Nephron progenitor cell (in vitro differentiated cells): Measurements from ENCODE around the gene ARHGEF11.

Source experiments
- DNase-seq: peaks from one replicate; pipeline ENCODE4 v3.0.0; 2021
- H3K27ac Mint-ChIP-seq: 2 replicates; pipeline ENCODE4 v1.8.0; 2021; ENCODE audit warnings: mild to moderate bottlenecking, moderate library complexity, mixed read lengths
- H3K27me3 Mint-ChIP-seq: 2 replicates; pipeline ENCODE4 v1.8.0; 2021; ENCODE audit warnings: mild to moderate bottlenecking, low read depth, mixed read lengths; ENCODE audit not compliant: poor library complexity
- H3K36me3 Mint-ChIP-seq: 2 replicates; pipeline ENCODE4 v1.8.0; 2021; ENCODE audit warnings: low read depth, mixed read lengths
- H3K4me1 Mint-ChIP-seq: 2 replicates; pipeline ENCODE4 v1.8.0; 2021; ENCODE audit warnings: mixed read lengths
- H3K4me3 Mint-ChIP-seq: 2 replicates; pipeline ENCODE4 v1.8.0; 2021; ENCODE audit warnings: mild to moderate bottlenecking, moderate library complexity, mixed read lengths
- H3K9me3 Mint-ChIP-seq: 2 replicates; pipeline ENCODE4 v1.8.0; 2021; ENCODE audit warnings: mild to moderate bottlenecking, moderate library complexity, mixed read lengths
- CTCF ChIP-seq: fragments of 200-600 bp; sonication (generic); IDR thresholded peaks from 2 replicates; pipeline ENCODE4 v1.5.0; 2021; ENCODE audit warnings: antibody characterized with exemption

ARHGEF11 gene

DNA sequence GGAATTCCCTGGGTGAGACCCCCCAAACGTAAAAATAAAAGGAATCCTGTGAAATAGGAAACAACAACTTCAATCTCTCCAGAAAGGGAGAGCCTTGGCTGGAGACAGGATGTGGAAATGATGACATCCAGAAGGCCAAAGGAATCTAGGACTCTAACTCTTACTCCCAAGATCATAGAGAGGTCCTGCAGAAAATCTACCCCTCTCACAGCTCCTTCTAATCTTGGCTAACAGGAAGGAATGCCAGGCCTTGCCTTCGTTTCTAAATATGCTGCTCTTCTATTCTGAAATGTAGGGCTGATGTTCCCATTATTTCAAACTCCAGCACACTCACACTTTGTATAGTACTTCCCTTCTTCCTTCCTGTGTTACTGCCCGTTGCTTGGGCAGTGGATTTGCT lies 40.7 kb downstream of the ARHGEF11 start:
- Mint-ChIP-seq H3K36me3 (no peaks in the 10 kb centered on the region), H3K27ac (peak overlapping the region; percentile 14), H3K4me3 (no peak overlapping the region), H3K27me3 (no peaks in the 10 kb centered on the region), H3K9me3 (no peaks in the 10 kb centered on the region), H3K4me1 (peaks cover 31% of the 10 kb centered on the region)
- DNase-seq, result no peak
- TF ChIP-seq CTCF, result no peak

- no peak for TF ChIP-seq CTCF
- Mint-ChIP-seq H3K4me1 (peaks cover 31% of the 10 kb centered on the region), H3K27ac (peak overlapping the region; percentile 82), H3K36me3 (no peaks in the 10 kb centered on the region), H3K4me3 (no peak overlapping the region), H3K27me3 (no peaks in the 10 kb centered on the region), H3K9me3 (no peaks in the 10 kb centered on the region)
- no peak for DNase-seq
These were observed 41.2 kb downstream of the ARHGEF11 start for GRCh38 chr1:157004327-157004726.

DNA sequence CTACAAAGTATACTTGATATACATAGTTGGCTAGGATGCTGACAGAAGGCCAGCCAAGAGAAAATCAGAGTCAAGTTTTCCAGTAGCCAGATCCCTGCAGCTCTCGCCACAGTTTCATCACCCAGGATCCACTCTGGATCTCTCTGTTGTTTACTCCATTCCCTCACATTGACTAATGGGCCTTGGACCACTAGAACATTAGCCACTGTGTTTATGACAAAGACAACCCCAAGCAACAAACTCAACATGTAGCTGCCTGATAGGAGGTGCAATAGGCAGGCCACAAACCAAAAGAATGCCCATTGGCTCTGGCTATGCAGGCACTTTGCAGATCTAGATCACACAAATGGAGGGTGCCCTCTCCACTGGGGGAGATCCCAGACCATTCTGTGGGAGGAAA lies 44.2 kb downstream of the ARHGEF11 start:
- TF ChIP-seq CTCF, result no peak
- no peaks in the 10 kb centered on the region for H3K9me3 Mint-ChIP-seq
- H3K27me3 Mint-ChIP-seq, result no peaks in the 10 kb centered on the region
- H3K4me3 Mint-ChIP-seq, result no peak overlapping the region
- DNase-seq, result no peak
- H3K36me3 Mint-ChIP-seq, result no peaks in the 10 kb centered on the region
- no peak overlapping the region for H3K27ac Mint-ChIP-seq
- peaks cover 35% of the 10 kb centered on the region for H3K4me1 Mint-ChIP-seq

DNA sequence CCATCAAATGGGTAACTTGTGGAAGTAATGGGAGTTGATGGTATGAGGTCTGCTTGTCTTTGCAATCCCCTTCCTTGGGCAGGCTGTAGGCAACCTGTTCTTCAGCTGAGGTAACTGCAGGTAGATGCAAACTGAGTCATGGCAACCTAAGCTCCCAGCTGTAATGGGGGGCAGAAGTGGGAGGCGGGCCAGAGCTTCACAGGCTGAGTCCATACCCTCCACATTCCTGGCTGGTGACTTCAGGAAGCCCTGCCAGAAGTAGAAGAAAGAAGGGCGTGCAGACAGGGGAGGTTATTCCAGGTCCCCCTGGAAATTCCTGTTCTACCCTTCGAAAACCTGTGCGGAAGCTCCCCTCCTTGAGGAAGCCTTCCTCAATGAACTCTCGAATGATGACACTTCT lies 44.9 kb downstream of the ARHGEF11 start:
- H3K4me3 Mint-ChIP-seq, result no peak overlapping the region
- no peak overlapping the region for H3K27ac Mint-ChIP-seq
- no peaks in the 10 kb centered on the region for H3K36me3 Mint-ChIP-seq
- H3K9me3 Mint-ChIP-seq, result no peaks in the 10 kb centered on the region
- H3K27me3 Mint-ChIP-seq, result no peaks in the 10 kb centered on the region
- no peak for TF ChIP-seq CTCF
- H3K4me1 Mint-ChIP-seq, result peaks cover 41% of the 10 kb centered on the region
- DNase-seq, result no peak

GRCh38 chr1:156999596-157000320 lies 45.8 kb downstream of the ARHGEF11 start:
- peaks cover 38% of the 10 kb centered on the region for H3K4me1 Mint-ChIP-seq
- no peak overlapping the region for H3K4me3 Mint-ChIP-seq
- TF ChIP-seq CTCF, result no peak
- H3K27me3 Mint-ChIP-seq, result no peaks in the 10 kb centered on the region
- no peak overlapping the region for H3K27ac Mint-ChIP-seq
- H3K36me3 Mint-ChIP-seq, result no peaks in the 10 kb centered on the region
- no peak for DNase-seq
- H3K9me3 Mint-ChIP-seq, result no peaks in the 10 kb centered on the region

DNA sequence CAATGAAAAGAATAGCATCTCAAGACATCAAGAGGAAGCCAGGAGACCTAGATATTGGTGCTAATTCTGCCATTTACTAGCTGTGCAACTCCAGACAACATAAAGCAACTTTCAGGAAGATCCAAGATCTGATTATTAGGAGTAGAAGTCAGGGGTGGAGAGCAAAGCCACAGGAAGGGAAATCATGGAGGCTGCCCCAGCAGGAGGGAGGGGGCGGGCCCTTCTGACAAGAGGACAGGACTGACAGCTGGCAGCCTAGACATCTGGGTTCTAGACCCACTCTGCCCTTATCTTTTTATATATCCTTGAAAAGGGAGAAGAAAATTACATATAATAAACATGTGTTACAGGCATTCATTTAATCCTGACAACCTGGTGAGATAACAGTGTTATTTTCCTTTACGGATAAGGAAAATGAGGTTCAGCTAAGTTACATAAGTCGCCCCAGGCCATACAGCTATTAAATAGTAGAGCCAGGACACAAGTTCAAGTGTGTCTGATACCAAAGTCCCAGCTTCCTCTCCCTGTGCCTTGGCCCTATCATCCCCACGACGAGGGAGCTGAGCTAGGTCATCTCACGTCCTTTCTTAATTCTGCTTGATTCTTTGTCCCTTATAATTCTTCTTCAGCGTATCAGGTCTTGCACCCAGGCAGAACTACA lies 46.6 kb downstream of the ARHGEF11 start:
- Mint-ChIP-seq H3K4me3 (no peak overlapping the region), H3K9me3 (no peaks in the 10 kb centered on the region), H3K36me3 (no peaks in the 10 kb centered on the region), H3K4me1 (peaks cover 38% of the 10 kb centered on the region), H3K27me3 (no peaks in the 10 kb centered on the region), H3K27ac (peak overlapping the region; percentile 54)
- TF ChIP-seq CTCF, result no peak
- no peak for DNase-seq
